Measurements from ENCODE around the gene CHRNA4. TPM values are rescaled to one million over a fixed set of nuclear protein-coding genes. Genes with fewer than 3 reads are reported as not detected.

CHRNA4 gene
- total RNA-seq, 4 donors from 2014 or later = 0.20 TPM; not detected in 3

DNA sequence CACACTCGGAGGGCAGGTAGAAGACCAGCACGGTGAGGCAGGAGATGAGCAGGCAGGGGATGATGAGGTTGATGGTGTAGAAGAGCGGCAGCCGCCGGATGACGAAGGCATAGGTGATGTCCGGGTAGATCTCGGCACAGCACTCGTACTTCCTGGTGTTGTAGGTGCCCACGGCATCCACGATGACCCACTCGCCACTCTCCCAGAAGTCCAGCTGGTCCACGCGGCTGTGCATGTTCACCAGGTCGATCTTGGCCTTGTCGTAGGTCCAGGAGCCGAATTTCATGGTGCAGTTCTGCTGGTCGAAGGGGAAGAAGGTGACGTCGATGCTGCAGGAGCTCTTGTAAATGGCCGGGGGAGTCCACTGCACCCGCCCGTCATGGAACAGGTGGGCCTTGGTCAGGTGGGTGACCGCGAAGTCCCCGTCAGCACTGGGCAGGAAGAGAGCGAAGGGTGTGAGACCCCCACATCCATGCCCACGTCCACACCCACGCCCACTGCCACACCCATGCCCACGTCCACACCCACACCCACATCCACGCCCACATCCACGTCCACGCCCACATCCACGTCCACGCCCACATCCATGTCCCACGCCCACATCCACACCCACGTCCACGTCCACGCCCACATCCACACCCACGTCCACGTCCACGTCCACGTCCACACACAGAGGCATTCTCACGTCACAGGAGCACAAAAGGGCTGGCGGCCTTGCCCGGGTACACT lies 10.4 kb downstream of the CHRNA4 start:
- no peak for DNase-seq
- TF ChIP-seq EP300 (IDR thresholded peaks at IDR 0.05; ENCODE audit: low read depth) = no peak
- TF ChIP-seq, protein P1, sequence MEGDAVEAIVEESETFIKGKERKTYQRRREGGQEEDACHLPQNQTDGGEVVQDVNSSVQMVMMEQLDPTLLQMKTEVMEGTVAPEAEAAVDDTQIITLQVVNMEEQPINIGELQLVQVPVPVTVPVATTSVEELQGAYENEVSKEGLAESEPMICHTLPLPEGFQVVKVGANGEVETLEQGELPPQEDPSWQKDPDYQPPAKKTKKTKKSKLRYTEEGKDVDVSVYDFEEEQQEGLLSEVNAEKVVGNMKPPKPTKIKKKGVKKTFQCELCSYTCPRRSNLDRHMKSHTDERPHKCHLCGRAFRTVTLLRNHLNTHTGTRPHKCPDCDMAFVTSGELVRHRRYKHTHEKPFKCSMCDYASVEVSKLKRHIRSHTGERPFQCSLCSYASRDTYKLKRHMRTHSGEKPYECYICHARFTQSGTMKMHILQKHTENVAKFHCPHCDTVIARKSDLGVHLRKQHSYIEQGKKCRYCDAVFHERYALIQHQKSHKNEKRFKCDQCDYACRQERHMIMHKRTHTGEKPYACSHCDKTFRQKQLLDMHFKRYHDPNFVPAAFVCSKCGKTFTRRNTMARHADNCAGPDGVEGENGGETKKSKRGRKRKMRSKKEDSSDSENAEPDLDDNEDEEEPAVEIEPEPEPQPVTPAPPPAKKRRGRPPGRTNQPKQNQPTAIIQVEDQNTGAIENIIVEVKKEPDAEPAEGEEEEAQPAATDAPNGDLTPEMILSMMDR (IDR thresholded peaks at IDR 0.05) = no peak
- TF ChIP-seq POLR2A (IDR thresholded peaks at IDR 0.05) = no peak
- TF ChIP-seq POLR2AphosphoS5 (IDR thresholded peaks at IDR 0.05) = no peak
- intact Hi-C loops (cut with DNase I; ENCODE audit: low total_unique reads) = no loop called here
- in situ Hi-C loops (cut with MboI; ENCODE audit: low pct_ligation_motif_present in 1 of 4, low pct_unique_long_range_greater_than_20kb in 1 of 4, low sequenced_read_pairs in 3 of 4) = no loop called here
- H3K36me3 ChIP-seq = no peaks in the 10 kb centered on the region
- WGBS, 2 donors (ENCODE audit: low coverage in 1 of 2) = 69 to 85% methylated on average over 18 to 46 of the region's 46 CpGs
- H3K4me1 ChIP-seq = peaks cover 0 to 3% (median 0%) of the 10 kb centered on the region in 4 donors
- H3K27ac ChIP-seq = no peak overlapping the region
- no peak overlapping the region for H3K4me3 ChIP-seq
- peaks cover 7% of the 10 kb centered on the region for H3K27me3 ChIP-seq
- H3K9me3 ChIP-seq = no peaks in the 10 kb centered on the region

DNA sequence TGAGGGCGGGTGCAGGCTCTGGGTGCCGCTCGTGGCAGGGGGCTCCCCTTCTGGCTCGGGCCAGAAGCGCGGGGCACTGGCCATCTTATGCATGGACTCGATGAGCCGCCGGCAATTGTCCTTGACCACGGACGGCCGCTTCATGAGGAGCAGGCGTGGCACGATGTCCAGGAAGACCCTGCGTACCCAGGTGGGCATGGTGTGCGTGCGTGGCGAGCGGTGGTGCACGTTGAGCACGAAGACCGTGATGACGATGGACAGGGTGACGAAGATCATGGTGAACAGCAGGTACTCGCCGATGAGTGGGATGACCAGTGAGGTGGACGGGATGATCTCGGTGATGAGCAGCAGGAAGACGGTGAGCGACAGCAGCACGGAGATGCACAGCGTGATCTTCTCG lies 11.0 kb downstream of the CHRNA4 start:
- intact Hi-C loops (cut with DNase I; ENCODE audit: low total_unique reads) = no loop called here

DNA sequence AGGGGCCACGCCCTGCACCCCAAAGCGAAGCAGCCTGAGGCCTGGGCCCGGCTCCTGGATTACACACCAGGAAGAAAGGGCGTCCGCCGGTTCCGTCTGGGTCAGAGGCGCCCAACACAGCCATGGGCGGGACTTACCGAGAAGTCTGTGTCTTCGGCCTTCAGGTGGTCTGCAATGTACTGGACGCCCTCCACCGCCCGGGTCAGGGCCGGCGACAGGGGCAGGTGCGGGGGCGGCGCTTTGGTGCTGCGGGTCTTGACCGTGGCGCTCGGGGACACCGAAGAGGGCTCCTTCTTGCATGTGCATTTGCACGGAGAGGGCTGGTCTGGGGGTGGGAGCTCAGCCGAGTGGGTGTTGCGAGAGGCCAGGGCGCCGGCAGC lies 11.6 kb downstream of the CHRNA4 start:
- Histone ChIP-seq H3K27ac (no peak overlapping the region), H3K27me3 (peaks cover 11% of the 10 kb centered on the region), H3K4me3 (no peak overlapping the region), H3K4me1 (peaks cover 0 to 3% (median 0%) of the 10 kb centered on the region in 4 donors), H3K9me3 (no peaks in the 10 kb centered on the region), H3K36me3 (no peaks in the 10 kb centered on the region)
- TF ChIP-seq POLR2AphosphoS5 (IDR thresholded peaks at IDR 0.05) (no peak), EP300 (IDR thresholded peaks at IDR 0.05; ENCODE audit: low read depth) (no peak), POLR2A (IDR thresholded peaks at IDR 0.05) (no peak)
- TF ChIP-seq, protein P1 (IDR thresholded peaks at IDR 0.05) = no peak
- DNase-seq = no peak
- intact Hi-C loops (cut with DNase I; ENCODE audit: low total_unique reads) = no loop called here
- WGBS, 2 donors (ENCODE audit: low coverage in 1 of 2) = 91% methylated on average over 28 of the region's 29 CpGs; no CpG with 5 or more reads in 1 of the 2 donors
- in situ Hi-C loops (cut with MboI; ENCODE audit: low pct_ligation_motif_present in 1 of 4, low pct_unique_long_range_greater_than_20kb in 1 of 4, low sequenced_read_pairs in 3 of 4) = no loop called here

More for the DNA sequence above, 11.0 kb downstream of the CHRNA4 start:
- Histone ChIP-seq H3K27me3 (peaks cover 11% of the 10 kb centered on the region), H3K4me1 (peaks cover 0 to 3% (median 0%) of the 10 kb centered on the region in 4 donors), H3K27ac (no peak overlapping the region), H3K9me3 (no peaks in the 10 kb centered on the region), H3K36me3 (no peaks in the 10 kb centered on the region), H3K4me3 (no peak overlapping the region)
- no peak for TF ChIP-seq POLR2A (IDR thresholded peaks at IDR 0.05)
- no peak for DNase-seq
- in situ Hi-C loops (cut with MboI; ENCODE audit: low pct_ligation_motif_present in 1 of 4, low pct_unique_long_range_greater_than_20kb in 1 of 4, low sequenced_read_pairs in 3 of 4) = no loop called here
- 94 to 96% methylated on average over 10 to 32 of the region's 33 CpGs for WGBS, 2 donors (ENCODE audit: low coverage in 1 of 2)

DNA sequence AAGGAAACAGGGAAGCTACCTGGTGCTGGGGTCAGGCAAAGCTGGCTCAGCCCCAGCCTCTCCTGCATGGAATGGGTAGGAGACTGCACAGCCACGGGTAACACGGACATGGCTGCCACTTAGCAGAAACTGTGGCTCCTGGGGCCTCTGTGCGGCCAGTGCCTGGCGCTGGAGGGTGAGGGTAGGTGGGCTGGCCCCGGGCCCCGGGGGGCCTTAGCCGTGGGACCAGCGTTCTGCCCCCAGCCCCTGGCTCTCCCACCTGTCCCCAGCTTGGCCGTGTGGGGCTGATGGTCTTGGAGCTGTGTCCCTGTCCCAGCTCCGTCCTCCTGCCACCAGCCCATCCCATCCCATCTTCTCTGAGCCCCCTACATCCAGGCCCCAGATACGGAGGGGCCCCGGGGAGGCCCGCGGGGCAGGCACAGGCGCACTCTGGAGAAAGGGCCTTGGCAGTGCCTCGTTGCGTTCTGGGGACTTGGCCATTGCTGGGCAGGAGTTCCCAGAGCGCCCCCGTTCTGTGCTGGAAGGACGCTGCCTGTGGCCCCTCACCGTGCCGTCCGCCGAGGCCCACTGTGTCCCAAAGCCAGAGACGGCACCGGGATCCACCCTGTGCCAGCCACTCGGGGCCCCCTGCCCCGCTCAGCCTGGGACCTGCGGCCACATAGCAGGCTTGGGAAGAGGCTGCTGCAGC lies 12.2 kb downstream of the CHRNA4 start:
- no peak overlapping the region for H3K4me3 ChIP-seq
- no peaks in the 10 kb centered on the region for H3K9me3 ChIP-seq
- intact Hi-C loops (cut with DNase I; ENCODE audit: low total_unique reads) (no loop called here), in situ Hi-C loops (cut with MboI; ENCODE audit: low pct_ligation_motif_present in 1 of 4, low pct_unique_long_range_greater_than_20kb in 1 of 4, low sequenced_read_pairs in 3 of 4) (no loop called here)
- peaks cover 11% of the 10 kb centered on the region for H3K27me3 ChIP-seq
- no peak overlapping the region for H3K27ac ChIP-seq
- H3K4me1 ChIP-seq = peaks cover 0 to 3% (median 0%) of the 10 kb centered on the region in 4 donors
- DNase-seq = no peak
- H3K36me3 ChIP-seq = no peaks in the 10 kb centered on the region
- TF ChIP-seq EP300 (IDR thresholded peaks at IDR 0.05; ENCODE audit: low read depth) = no peak
- TF ChIP-seq, protein P1 (IDR thresholded peaks at IDR 0.05) = no peak
- TF ChIP-seq POLR2AphosphoS5 (IDR thresholded peaks at IDR 0.05) = no peak
- TF ChIP-seq POLR2A (IDR thresholded peaks at IDR 0.05) = no peak
- WGBS, 2 donors (ENCODE audit: low coverage in 1 of 2) = 96% methylated on average over 27 of the region's 29 CpGs; no CpG with 5 or more reads in 1 of the 2 donors
